ENCODE data around the gene HMG20B. TPM values are rescaled to one million over a fixed set of nuclear protein-coding genes. Genes with fewer than 3 reads are reported as not detected.

HMG20B gene
- polyA plus RNA-seq, 1 donor from 2014 or later, result 22.6 TPM

GRCh38 chr19:3623716-3624115, 51.0 kb downstream of the HMG20B start:
- Histone ChIP-seq H3K9ac (ENCODE audit: low read length) (no peak overlapping the region), H3K79me2 (replicated peaks; ENCODE audit: insufficient read depth, low read length) (peaks cover 11% of the 10 kb centered on the region), H3K9me3 (ENCODE audit: low read length) (no peaks in the 10 kb centered on the region), H2AFZ (ENCODE audit: low read depth, low read length) (no peak overlapping the region), H4K20me1 (ENCODE audit: insufficient read depth) (no peaks in the 10 kb centered on the region), H3K27me3 (ENCODE audit: insufficient read depth, low read depth, low read length) (no peaks in the 10 kb centered on the region), H3K4me3 (ENCODE audit: low read length) (no peak overlapping the region), H3F3A (ENCODE audit: insufficient read depth, low read length, poor library complexity, severe bottlenecking) (no peaks in the 10 kb centered on the region), H3K9me2 (ENCODE audit: insufficient read depth, low read length) (no peaks in the 10 kb centered on the region), H3K4me2 (ENCODE audit: low read length) (no peak overlapping the region), H3K27ac (ENCODE audit: low read length) (no peak overlapping the region), H3K36me3 (ENCODE audit: insufficient read depth, low read length) (no peaks in the 10 kb centered on the region)
- TF ChIP-seq RAD21 (conservative IDR thresholded peaks at IDR 0.05) (no peak), EP300 (conservative IDR thresholded peaks at IDR 0.05; ENCODE audit: poor library complexity, severe bottlenecking) (no peak), CTCF (IDR thresholded peaks at IDR 0.05; ENCODE audit: poor library complexity, severe bottlenecking) (no peak), EZH2 (IDR thresholded peaks at IDR 0.05; ENCODE audit: borderline replicate concordance, insufficient read depth, low read length, poor library complexity, severe bottlenecking) (no peak), MXI1 (conservative IDR thresholded peaks at IDR 0.05; ENCODE audit: poor library complexity, severe bottlenecking) (no peak), SMC3 (conservative IDR thresholded peaks at IDR 0.05; ENCODE audit: poor library complexity) (no peak), TAF1 (IDR thresholded peaks at IDR 0.05; ENCODE audit: low read depth) (no peak), POLR2AphosphoS5 (IDR thresholded peaks at IDR 0.05) (no peak)
- TF ChIP-seq, protein P1, sequence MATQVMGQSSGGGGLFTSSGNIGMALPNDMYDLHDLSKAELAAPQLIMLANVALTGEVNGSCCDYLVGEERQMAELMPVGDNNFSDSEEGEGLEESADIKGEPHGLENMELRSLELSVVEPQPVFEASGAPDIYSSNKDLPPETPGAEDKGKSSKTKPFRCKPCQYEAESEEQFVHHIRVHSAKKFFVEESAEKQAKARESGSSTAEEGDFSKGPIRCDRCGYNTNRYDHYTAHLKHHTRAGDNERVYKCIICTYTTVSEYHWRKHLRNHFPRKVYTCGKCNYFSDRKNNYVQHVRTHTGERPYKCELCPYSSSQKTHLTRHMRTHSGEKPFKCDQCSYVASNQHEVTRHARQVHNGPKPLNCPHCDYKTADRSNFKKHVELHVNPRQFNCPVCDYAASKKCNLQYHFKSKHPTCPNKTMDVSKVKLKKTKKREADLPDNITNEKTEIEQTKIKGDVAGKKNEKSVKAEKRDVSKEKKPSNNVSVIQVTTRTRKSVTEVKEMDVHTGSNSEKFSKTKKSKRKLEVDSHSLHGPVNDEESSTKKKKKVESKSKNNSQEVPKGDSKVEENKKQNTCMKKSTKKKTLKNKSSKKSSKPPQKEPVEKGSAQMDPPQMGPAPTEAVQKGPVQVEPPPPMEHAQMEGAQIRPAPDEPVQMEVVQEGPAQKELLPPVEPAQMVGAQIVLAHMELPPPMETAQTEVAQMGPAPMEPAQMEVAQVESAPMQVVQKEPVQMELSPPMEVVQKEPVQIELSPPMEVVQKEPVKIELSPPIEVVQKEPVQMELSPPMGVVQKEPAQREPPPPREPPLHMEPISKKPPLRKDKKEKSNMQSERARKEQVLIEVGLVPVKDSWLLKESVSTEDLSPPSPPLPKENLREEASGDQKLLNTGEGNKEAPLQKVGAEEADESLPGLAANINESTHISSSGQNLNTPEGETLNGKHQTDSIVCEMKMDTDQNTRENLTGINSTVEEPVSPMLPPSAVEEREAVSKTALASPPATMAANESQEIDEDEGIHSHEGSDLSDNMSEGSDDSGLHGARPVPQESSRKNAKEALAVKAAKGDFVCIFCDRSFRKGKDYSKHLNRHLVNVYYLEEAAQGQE (IDR thresholded peaks at IDR 0.05; ENCODE audit: borderline replicate concordance), result no peak

- H3K4me3 ChIP-seq (ENCODE audit: low read length), result peak overlapping the region; percentile 78
- no peaks in the 10 kb centered on the region for H3K9me2 ChIP-seq (ENCODE audit: insufficient read depth, low read length)
- TF ChIP-seq POLR2AphosphoS5 (IDR thresholded peaks at IDR 0.05), result no peak
- TF ChIP-seq, protein P1 (IDR thresholded peaks at IDR 0.05; ENCODE audit: borderline replicate concordance), result no peak
- no peak for TF ChIP-seq MXI1 (conservative IDR thresholded peaks at IDR 0.05; ENCODE audit: poor library complexity, severe bottlenecking)
- no peak for TF ChIP-seq RAD21 (conservative IDR thresholded peaks at IDR 0.05)
- H3K79me2 ChIP-seq (replicated peaks; ENCODE audit: insufficient read depth, low read length), result peaks cover 11% of the 10 kb centered on the region
- no peaks in the 10 kb centered on the region for H3K9me3 ChIP-seq (ENCODE audit: low read length)
- peak overlapping the region; percentile 53 for H2AFZ ChIP-seq (ENCODE audit: low read depth, low read length)
- H4K20me1 ChIP-seq (ENCODE audit: insufficient read depth), result no peaks in the 10 kb centered on the region
- no peaks in the 10 kb centered on the region for H3K27me3 ChIP-seq (ENCODE audit: insufficient read depth, low read depth, low read length)
- peak overlapping the region; percentile 87 for H3K27ac ChIP-seq (ENCODE audit: low read length)
- peak overlapping the region; percentile 58 for H3K4me2 ChIP-seq (ENCODE audit: low read length)
- H3K36me3 ChIP-seq (ENCODE audit: insufficient read depth, low read length), result no peaks in the 10 kb centered on the region
- no peaks in the 10 kb centered on the region for H3F3A ChIP-seq (ENCODE audit: insufficient read depth, low read length, poor library complexity, severe bottlenecking)
- H3K9ac ChIP-seq (ENCODE audit: low read length), result peak overlapping the region; percentile 70
Observed at GRCh38 chr19:3625996-3626472, 53.3 kb downstream of the HMG20B start.
